Epithelial cell of proximal tubule (primary cell): ENCODE results near the gene PSME3IP1. TPM values are rescaled to one million over a fixed set of nuclear protein-coding genes. Genes with fewer than 3 reads are reported as not detected.

Experiments used
- DNase-seq: peaks from one replicate; pipeline ENCODE4 v3.0.0-alpha.2; 2011; ENCODE audit warnings: low read depth
- H3K4me3 ChIP-seq: 2 replicates; pipeline ENCODE4 v1.5.1; 2011; ENCODE audit warnings: low read depth, mild to moderate bottlenecking, low read length
- total RNA-seq: library from RNA; depleted of rRNA; stranded (reverse); fragments of >200 nt; gene quantifications from 2 replicates; pipeline ENCODE4 v1.2.3, GENCODE V29; 2015
- TF ChIP-seq, protein P1 (sequence below): conservative IDR thresholded peaks from 2 replicates; pipeline ENCODE4 v1.5.1; 2012; ENCODE audit warnings: low read depth, mild to moderate bottlenecking, low read length

Gene PSME3IP1
- total RNA-seq, 1 donor from 2014 or later: 105 TPM

DNA sequence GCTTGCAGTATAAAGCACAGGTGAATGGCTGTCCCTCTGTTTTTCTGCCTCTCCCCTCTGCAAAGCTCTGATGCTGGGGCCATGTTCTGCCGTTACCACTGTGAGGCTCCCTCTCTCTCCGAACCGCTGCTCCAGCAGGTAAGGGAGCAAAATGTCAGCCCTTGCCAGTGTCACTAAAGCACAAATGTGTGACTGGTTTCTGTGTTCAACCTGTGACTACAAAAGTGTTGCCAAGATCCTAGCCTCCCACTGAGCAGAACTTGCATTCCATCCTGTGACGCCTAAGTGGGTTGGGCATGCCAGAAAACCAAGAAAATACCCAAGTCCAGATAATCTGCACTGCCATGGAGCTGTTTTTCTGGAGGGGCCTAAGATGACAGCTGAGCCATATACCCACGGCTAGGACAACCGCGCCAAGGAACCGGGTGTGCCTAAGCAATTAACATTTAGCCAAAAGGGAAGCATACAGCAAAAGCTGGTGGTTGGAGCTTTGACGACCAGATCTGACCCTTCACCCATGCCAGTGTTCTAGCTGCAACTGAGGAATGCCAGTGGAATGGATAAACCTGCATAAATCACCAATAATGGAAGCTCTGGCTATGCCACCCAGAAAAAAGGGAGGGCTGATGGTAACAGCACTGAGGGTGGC lies 35.0 kb downstream of the PSME3IP1 start:
- DNase-seq: peak; percentile 23
- H3K4me3 ChIP-seq: no peak overlapping the region
- TF ChIP-seq, protein P1, sequence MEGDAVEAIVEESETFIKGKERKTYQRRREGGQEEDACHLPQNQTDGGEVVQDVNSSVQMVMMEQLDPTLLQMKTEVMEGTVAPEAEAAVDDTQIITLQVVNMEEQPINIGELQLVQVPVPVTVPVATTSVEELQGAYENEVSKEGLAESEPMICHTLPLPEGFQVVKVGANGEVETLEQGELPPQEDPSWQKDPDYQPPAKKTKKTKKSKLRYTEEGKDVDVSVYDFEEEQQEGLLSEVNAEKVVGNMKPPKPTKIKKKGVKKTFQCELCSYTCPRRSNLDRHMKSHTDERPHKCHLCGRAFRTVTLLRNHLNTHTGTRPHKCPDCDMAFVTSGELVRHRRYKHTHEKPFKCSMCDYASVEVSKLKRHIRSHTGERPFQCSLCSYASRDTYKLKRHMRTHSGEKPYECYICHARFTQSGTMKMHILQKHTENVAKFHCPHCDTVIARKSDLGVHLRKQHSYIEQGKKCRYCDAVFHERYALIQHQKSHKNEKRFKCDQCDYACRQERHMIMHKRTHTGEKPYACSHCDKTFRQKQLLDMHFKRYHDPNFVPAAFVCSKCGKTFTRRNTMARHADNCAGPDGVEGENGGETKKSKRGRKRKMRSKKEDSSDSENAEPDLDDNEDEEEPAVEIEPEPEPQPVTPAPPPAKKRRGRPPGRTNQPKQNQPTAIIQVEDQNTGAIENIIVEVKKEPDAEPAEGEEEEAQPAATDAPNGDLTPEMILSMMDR: no peak

DNA sequence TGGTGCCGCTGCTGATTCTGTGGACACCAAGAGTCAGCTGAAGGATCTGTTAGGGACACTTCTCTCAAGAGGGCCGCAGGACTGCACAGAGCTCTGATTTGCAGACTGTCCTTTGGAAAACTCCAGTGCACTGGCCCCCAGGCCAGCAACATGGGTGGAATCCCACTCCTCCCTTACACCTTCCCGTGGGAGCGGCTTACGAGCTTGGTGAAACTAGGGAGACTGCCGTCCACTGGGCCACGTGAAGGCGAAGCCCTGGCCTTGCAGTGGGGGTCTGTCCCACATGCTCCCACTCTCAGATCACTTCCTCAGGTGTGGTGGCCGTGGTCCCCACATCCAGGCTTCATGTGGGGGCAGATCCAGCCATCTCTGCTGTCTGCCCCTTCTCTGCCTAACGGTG lies 36.4 kb downstream of the PSME3IP1 start:
- no peak overlapping the region for H3K4me3 ChIP-seq
- TF ChIP-seq, protein P1: no peak
- DNase-seq: no peak

DNA sequence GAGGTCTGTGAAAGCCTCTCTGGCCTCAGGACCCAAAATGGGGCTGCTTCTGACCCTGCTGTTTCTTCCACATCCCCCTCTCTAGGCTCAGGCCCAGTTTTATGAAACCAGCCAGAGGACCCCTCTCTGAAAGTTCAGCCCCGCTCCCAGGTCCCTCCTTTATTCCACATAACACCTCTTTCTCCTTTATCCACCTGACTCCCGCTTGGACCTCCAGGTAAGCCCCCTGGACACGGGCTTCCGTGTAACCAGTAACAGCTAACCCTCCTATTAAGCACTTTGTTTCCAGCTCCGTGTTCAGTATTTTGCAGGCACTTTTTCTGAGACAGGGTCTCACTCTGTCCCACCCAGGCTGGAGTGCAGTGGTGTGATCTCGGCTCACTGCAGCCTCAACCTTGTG lies 37.4 kb downstream of the PSME3IP1 start:
- no peak overlapping the region for H3K4me3 ChIP-seq
- TF ChIP-seq, protein P1: no peak

DNA sequence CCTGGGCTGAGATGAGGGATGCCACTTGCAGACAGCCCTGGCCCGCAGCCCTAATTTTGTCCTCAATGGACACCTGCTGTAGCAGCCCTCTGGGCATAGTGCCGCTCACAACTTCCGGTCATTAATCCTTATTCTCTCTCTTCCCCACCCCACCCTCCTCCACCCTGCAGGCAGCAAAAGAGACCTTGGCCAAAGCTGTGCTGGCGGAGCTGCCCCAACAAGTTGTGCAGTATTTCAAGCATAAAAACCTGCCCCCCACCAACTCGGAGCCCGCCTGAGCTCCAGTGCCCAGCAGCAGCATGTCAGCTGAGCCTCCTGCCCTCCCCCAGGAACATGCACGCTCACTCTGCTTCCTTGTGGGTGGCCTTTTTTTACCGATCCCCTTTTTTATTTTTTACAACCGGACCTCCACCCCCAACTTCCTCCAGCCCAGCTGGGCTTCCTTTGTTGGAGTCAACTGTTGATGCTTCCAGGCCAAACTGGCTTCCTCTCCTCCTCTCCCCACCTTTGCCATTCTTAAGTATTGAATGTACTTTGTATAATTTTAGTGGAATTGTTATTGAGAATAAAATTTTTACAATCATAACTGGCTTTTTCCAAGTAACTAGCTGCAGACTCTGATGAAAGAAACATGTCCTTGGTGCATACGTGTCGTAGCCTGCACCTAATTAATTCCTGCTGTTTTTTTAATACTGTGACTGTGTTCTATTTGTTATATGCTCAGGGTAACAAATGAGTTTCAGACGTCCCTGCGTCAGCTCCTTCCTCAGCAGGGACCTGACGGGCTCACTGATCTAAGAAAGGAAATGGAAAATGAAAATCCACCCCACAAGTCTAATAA lies 38.2 kb downstream of the PSME3IP1 start:
- TF ChIP-seq, protein P1: no peak
- DNase-seq: no peak

More for the DNA sequence above, 37.4 kb downstream of the PSME3IP1 start:
- DNase-seq: no peak

DNA sequence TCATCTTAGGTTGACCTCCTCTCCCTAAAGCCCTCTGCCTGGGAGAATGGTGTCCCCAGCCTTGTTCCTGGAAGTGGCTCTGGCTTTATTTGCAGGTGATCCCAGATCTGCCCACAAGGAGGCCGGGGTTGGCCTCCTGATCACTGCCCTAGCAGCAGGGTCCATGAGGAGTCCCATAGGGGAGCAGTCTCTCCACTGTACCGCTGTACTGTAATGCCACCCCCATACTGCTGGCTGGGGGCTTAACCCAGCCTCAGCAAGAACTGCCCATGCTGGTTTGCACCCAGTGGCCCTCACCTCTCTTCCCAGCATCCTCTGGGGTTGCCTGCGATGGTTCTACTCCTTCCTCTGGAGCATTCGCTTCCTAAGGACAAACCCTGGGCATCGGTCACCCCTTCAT lies 39.1 kb downstream of the PSME3IP1 start:
- H3K4me3 ChIP-seq: no peak overlapping the region
- DNase-seq: no peak
- TF ChIP-seq, protein P1: peak; percentile 27

More for the DNA sequence above, 38.2 kb downstream of the PSME3IP1 start:
- H3K4me3 ChIP-seq: no peak overlapping the region

DNA sequence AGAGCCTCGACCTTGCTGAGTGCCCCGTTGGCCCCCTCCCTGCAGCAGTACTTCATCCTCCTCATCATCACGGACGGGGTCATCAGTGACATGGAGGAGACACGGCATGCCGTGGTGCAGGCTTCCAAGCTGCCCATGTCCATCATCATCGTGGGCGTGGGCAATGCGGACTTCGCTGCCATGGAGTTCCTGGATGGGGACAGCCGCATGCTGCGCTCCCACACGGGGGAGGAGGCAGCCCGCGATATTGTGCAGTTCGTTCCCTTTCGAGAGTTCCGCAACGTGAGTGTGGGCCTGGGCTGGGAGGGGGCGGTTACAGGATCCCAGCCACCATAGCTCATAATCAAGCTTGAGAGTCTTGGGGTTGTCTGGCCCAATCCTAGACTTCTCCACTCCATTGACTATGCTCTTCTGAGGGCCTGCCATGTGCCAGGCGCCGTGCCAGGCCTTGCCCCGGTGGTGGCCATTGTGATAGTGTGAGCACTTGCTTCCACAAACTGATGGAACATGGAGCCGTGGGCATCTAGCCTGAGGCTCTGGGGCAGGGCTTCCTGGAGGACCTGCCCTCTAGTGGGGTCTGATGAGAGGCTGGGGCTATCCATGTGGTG lies 39.7 kb downstream of the PSME3IP1 start:
- no peak overlapping the region for H3K4me3 ChIP-seq
- TF ChIP-seq, protein P1: no peak
- DNase-seq: no peak
